ENCODE results near the gene MAG. TPM values are rescaled to one million over a fixed set of nuclear protein-coding genes. Genes with fewer than 3 reads are reported as not detected.
"Not testable (repeated sequence)": the region's sequence is repeated elsewhere in the genome, so short reads cannot be mapped to it uniquely, and the experiment has no call there.

The MAG gene
- total RNA-seq, 2 experiments from 2014 or later: 0.20 to 0.29 TPM

- Mint-ChIP-seq H3K27ac (no peak overlapping the region), H3K36me3 (peaks cover 19% of the 10 kb centered on the region), H3K27me3 (no peaks in the 10 kb centered on the region), H3K9me3 (no peaks in the 10 kb centered on the region), H3K4me3 (no peak overlapping the region), H3K4me1 (peaks cover 17% of the 10 kb centered on the region)
- DNase-seq: no peak
Observed at GRCh38 chr19:35271546-35271945, 20.4 kb upstream of the MAG start.

GRCh38 chr19:35272122-35272719 is 19.7 kb upstream of the MAG start:
- peaks cover 14% of the 10 kb centered on the region for H3K4me1 Mint-ChIP-seq
- H3K9me3 Mint-ChIP-seq: no peaks in the 10 kb centered on the region
- H3K27ac Mint-ChIP-seq: peak overlapping the region; percentile 75
- no peak overlapping the region for H3K4me3 Mint-ChIP-seq
- no peaks in the 10 kb centered on the region for H3K27me3 Mint-ChIP-seq
- H3K36me3 Mint-ChIP-seq: peaks cover 18% of the 10 kb centered on the region
- no peak for DNase-seq

GRCh38 chr19:35272954-35273649 is 18.9 kb upstream of the MAG start:
- H3K9me3 Mint-ChIP-seq: no peaks in the 10 kb centered on the region
- H3K27me3 Mint-ChIP-seq: no peaks in the 10 kb centered on the region
- peaks cover 14% of the 10 kb centered on the region for H3K36me3 Mint-ChIP-seq
- no peak overlapping the region for H3K27ac Mint-ChIP-seq
- no peak for DNase-seq
- H3K4me3 Mint-ChIP-seq: no peak overlapping the region
- peaks cover 13% of the 10 kb centered on the region for H3K4me1 Mint-ChIP-seq

- H3K4me3 Mint-ChIP-seq: no peak overlapping the region
- no peaks in the 10 kb centered on the region for H3K27me3 Mint-ChIP-seq
- peaks cover 14% of the 10 kb centered on the region for H3K36me3 Mint-ChIP-seq
- H3K9me3 Mint-ChIP-seq: no peaks in the 10 kb centered on the region
- peaks cover 13% of the 10 kb centered on the region for H3K4me1 Mint-ChIP-seq
- no peak overlapping the region for H3K27ac Mint-ChIP-seq
- no peak for DNase-seq
Observed at GRCh38 chr19:35273686-35274259, 18.2 kb upstream of the MAG start.

GRCh38 chr19:35274323-35274722 is 17.6 kb upstream of the MAG start:
- Mint-ChIP-seq H3K4me3 (no peak overlapping the region), H3K27me3 (no peaks in the 10 kb centered on the region), H3K4me1 (peaks cover 13% of the 10 kb centered on the region), H3K36me3 (peaks cover 15% of the 10 kb centered on the region), H3K9me3 (no peaks in the 10 kb centered on the region), H3K27ac (no peak overlapping the region)
- DNase-seq: no peak

GRCh38 chr19:35276706-35277281 is 15.2 kb upstream of the MAG start:
- H3K9me3 Mint-ChIP-seq: no peaks in the 10 kb centered on the region
- H3K4me3 Mint-ChIP-seq: no peak overlapping the region
- no peak overlapping the region for H3K27ac Mint-ChIP-seq
- peaks cover 8% of the 10 kb centered on the region for H3K4me1 Mint-ChIP-seq
- no peak for DNase-seq
- H3K36me3 Mint-ChIP-seq: peaks cover 9% of the 10 kb centered on the region
- H3K27me3 Mint-ChIP-seq: no peaks in the 10 kb centered on the region

- no peak for DNase-seq
- Mint-ChIP-seq H3K9me3 (no peaks in the 10 kb centered on the region), H3K4me3 (no peak overlapping the region), H3K4me1 (peaks cover 9% of the 10 kb centered on the region), H3K27ac (no peak overlapping the region), H3K36me3 (peaks cover 8% of the 10 kb centered on the region), H3K27me3 (peaks cover 15% of the 10 kb centered on the region)
Observed at GRCh38 chr19:35278578-35279284, 13.2 kb upstream of the MAG start.

GRCh38 chr19:35279374-35279773 is 12.6 kb upstream of the MAG start:
- Mint-ChIP-seq H3K27me3 (peaks cover 21% of the 10 kb centered on the region), H3K4me1 (peaks cover 4% of the 10 kb centered on the region), H3K9me3 (no peaks in the 10 kb centered on the region), H3K27ac (no peak overlapping the region), H3K4me3 (no peak overlapping the region), H3K36me3 (peaks cover 5% of the 10 kb centered on the region)
- DNase-seq: no peak

GRCh38 chr19:35279985-35280821 is 11.8 kb upstream of the MAG start:
- H3K27me3 Mint-ChIP-seq: peaks cover 29% of the 10 kb centered on the region
- H3K27ac Mint-ChIP-seq: no peak overlapping the region
- no peak for DNase-seq
- no peaks in the 10 kb centered on the region for H3K9me3 Mint-ChIP-seq
- peaks cover 4% of the 10 kb centered on the region for H3K4me1 Mint-ChIP-seq
- no peak overlapping the region for H3K4me3 Mint-ChIP-seq
- H3K36me3 Mint-ChIP-seq: peaks cover 5% of the 10 kb centered on the region

GRCh38 chr19:35281303-35281702 is 10.7 kb upstream of the MAG start:
- peaks cover 2% of the 10 kb centered on the region for H3K36me3 Mint-ChIP-seq
- H3K9me3 Mint-ChIP-seq: no peaks in the 10 kb centered on the region
- peaks cover 36% of the 10 kb centered on the region for H3K27me3 Mint-ChIP-seq
- no peak overlapping the region for H3K4me3 Mint-ChIP-seq
- H3K4me1 Mint-ChIP-seq: peaks cover 2% of the 10 kb centered on the region
- DNase-seq: no peak
- H3K27ac Mint-ChIP-seq: no peak overlapping the region

GRCh38 chr19:35284153-35285094 is 7.5 kb upstream of the MAG start:
- Mint-ChIP-seq H3K4me1 (peaks cover 2% of the 10 kb centered on the region), H3K36me3 (no peaks in the 10 kb centered on the region), H3K27ac (no peak overlapping the region), H3K9me3 (no peaks in the 10 kb centered on the region), H3K4me3 (no peak overlapping the region), H3K27me3 (peaks cover 36% of the 10 kb centered on the region)
- DNase-seq: no peak

GRCh38 chr19:35285095-35285449 is 6.9 kb upstream of the MAG start:
- Mint-ChIP-seq H3K27ac (no peak overlapping the region), H3K4me1 (peaks cover 2% of the 10 kb centered on the region), H3K4me3 (no peak overlapping the region)

GRCh38 chr19:35285465-35285864 is 6.5 kb upstream of the MAG start:
- not testable (repeated sequence) for DNase-seq, H3K4me3 Mint-ChIP-seq, H3K27ac Mint-ChIP-seq, H3K4me1 Mint-ChIP-seq, H3K36me3 Mint-ChIP-seq, H3K9me3 Mint-ChIP-seq
- H3K27me3 Mint-ChIP-seq: peaks cover 36% of the 10 kb centered on the region

More at GRCh38 chr19:35285095-35285449, 6.9 kb upstream of the MAG start:
- DNase-seq: no peak
- Mint-ChIP-seq H3K9me3 (no peaks in the 10 kb centered on the region), H3K27me3 (peaks cover 36% of the 10 kb centered on the region), H3K36me3 (no peaks in the 10 kb centered on the region)

GRCh38 chr19:35286101-35286500 is 5.9 kb upstream of the MAG start:
- H3K27ac Mint-ChIP-seq: not testable (repeated sequence)

More at GRCh38 chr19:35286101-35286500, 5.9 kb upstream of the MAG start:
- not testable (repeated sequence) for DNase-seq, H3K4me3 Mint-ChIP-seq, H3K36me3 Mint-ChIP-seq, H3K9me3 Mint-ChIP-seq, H3K4me1 Mint-ChIP-seq
- peaks cover 36% of the 10 kb centered on the region for H3K27me3 Mint-ChIP-seq

Data from activated naive CD8-positive, alpha-beta T cell treated with anti-CD3 and anti-CD28 coated beads for 36 hours (primary cell).